NCI-H774 (cell line): Measurements from ENCODE around the gene PLXNA4.

Experiments
- DNase-seq: peaks from one replicate; lab custom pipeline; 2025; lab: John Stamatoyannopoulos, UW

Gene PLXNA4

DNA sequence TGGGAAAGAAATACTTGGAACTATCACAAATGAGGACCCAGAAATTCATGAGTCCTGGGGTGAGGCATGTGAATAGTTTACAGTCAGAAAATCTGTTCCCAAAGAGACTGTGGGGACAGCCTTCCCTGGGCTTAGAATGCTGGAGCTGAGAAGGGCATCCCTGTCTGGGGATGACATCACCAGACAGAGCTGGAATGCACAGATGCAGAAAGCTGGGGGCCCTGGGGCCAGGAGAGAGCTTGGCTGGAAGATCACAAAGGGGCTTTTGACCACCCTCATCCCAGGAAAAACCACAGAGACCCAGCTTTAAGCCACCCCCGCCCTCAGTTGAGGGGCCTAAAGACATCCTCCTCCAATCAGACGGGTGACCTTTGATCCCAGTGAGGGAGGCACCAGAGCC, 264.5 kb downstream of the PLXNA4 start:
- DNase-seq = no peak

- DNase-seq = no peak
Observed at GRCh38 chr7:132309102-132309805, 267.0 kb downstream of the PLXNA4 start.

GRCh38 chr7:132307465-132307864, 268.8 kb downstream of the PLXNA4 start:
- DNase-seq = no peak

GRCh38 chr7:132300599-132301277, 275.5 kb downstream of the PLXNA4 start:
- no peak for DNase-seq

DNA sequence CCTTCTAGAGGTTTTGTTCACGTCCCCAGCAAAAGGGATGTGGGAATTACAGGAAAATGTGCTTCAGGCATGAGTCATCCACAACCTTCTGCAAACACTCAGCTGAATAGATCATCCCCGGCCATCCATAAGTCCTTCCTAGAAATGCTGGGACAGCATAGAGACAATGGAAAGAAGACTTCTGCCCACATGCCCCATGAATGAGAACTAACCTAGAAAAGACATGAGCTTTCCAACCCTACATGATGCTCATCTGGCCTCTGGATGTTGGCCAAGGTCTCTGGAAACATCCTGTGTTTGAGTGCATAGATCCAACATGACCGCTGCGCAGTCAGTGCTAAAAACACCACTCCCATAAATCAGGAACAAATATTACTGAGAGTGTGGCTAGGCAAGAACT, 277.5 kb downstream of the PLXNA4 start:
- peak; percentile 19 for DNase-seq

GRCh38 chr7:132296820-132297219, 279.4 kb downstream of the PLXNA4 start:
- DNase-seq = no peak

DNA sequence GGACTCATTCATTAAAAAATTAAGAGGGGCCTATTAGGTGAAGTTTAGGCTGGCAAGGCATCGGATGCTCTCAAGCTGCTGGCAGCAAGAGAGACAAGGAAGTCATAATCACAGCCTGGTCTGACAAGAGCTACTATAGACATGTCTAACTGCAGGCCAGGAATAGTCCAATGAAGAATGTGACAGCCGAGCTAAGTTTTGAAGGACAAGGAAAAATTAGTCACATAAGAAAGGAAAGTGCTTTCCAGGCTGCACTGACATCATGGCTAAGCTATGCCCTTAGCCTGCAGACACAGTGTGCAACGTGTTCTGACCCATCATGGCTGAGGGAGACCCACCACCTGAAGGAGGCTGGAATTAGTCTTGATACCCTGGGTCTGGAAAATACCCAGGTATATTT, 281.1 kb downstream of the PLXNA4 start:
- DNase-seq = no peak

DNA sequence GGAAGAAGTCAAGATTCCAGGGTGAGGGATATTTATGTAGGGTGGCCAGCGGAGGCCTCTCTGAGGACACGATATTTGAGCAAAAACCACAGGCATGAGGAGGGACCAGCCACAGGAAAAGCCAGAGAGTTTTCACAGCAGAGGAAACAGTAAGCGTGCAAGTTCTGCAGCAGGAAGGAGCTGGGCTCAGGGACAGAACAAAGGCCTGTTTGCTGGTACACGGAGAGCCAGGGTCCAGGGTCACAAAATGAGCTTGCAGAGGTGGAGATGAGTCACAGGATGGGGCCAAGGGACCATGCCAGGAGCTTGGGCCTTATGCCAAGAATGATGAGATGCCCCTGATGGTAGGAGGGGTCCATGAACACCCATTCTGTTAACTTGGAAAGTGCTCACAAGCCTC, 283.5 kb downstream of the PLXNA4 start:
- DNase-seq = no peak

DNA sequence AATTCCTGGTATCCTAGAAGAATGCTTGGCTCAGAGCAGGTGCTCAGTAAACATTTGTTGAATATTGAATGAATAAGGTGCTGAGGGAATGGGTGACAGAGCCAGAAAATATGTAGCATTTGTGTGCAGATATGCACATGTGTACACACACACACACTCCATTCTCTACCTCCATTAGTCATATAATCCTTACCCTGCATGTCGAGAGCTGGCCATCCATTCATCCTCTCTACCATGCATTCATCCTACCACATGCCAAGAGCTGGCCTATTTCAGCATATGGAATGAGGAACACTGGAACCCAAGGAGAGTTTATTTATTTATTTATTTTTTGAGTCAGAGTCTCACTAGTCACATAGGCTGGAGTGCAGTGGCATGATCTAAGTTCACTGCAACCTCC, 284.8 kb downstream of the PLXNA4 start:
- DNase-seq = no peak

GRCh38 chr7:132290021-132290420, 286.2 kb downstream of the PLXNA4 start:
- no peak for DNase-seq

DNA sequence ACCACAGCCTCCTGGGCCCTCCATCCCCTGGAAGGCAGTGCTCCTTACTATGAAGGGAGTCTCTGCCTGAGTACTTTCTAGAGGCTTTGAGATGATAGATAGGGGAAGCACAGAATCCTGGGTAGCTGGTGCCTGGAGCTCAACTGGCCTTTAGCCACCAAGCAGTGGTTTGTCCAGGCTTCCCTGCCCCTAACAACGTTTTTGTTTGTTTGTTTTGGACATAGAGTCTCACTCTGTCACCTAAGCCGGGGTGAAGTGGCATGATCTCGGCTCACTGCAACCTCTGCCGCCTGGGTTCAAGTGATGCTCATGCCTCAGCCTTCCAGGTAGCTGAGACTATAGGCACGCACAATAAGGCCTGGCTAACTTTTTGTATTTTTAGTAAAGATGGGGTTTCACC, 289.4 kb downstream of the PLXNA4 start:
- no peak for DNase-seq

DNA sequence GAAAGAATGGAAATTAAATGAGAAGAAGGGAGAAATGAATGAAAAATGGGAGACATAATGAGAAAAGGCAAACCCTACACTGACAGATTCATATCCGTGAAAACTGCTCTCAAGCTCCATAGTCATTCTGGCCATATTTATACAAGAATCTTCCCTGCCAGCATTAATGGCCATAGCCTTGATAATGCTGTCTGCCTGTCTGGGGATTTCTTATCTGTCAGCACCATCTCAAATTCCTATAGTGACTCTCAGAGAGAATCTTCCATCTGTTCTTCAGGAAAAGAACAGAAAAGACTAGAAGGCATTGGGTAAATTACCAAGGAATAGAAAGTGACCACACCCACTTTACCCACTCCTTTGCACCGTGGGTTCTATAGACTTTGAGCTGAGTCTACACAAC, 295.9 kb downstream of the PLXNA4 start:
- DNase-seq = no peak

GRCh38 chr7:132279718-132280117, 296.6 kb downstream of the PLXNA4 start:
- DNase-seq = no peak

GRCh38 chr7:132276976-132277725, 299.1 kb downstream of the PLXNA4 start:
- DNase-seq = no peak

GRCh38 chr7:132276234-132276630, 300.0 kb downstream of the PLXNA4 start:
- no peak for DNase-seq

- DNase-seq = no peak
Observed at GRCh38 chr7:132275416-132276233, 300.6 kb downstream of the PLXNA4 start.

DNA sequence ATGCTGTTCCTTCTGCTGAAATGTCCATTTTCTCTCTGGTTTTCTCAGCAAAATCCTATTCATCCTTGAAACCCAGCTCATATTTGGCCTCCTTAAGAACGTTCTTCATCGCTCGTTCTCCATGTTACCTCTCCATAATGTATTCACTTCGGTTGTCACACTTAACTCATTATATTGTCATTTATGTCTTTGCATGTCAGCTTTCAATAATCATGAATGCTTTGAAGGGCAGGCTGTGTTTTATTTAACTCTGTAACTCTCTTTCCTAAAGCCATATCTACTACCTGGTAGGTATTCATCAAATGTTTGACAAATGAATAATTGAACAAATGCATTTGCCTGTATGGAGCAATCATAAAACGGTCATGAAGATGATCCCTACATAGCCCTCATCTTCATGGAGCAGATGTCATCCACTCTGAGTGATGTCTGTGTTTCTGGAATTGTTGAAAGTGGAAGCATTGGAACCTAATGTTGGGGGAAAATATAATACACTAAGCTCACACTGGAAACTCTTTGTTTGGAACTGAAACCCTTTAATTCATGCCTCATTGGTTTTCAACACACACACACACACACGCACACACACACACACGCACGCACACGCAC, 303.4 kb downstream of the PLXNA4 start:
- DNase-seq = no peak

DNA sequence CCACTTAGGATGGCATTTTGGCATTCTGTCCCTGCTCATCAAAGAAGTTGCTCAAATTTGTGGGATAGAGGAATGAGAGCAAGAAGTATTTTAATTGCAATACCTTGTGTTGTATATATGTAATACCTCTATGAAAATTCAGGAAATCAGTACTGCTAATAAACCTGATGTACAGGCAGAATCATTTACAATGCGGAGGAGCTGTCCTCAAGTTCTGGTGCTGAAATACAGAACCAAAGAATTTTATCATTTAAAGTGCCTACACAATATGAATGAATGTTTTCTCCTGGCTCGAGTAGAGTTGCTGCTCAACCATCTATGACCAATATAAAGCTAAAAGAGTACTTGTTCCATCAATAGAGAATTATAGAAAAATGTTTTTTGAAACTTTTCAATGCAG, 305.8 kb downstream of the PLXNA4 start:
- no peak for DNase-seq

- no peak for DNase-seq
Observed at GRCh38 chr7:132269718-132270117, 306.6 kb downstream of the PLXNA4 start.

DNA sequence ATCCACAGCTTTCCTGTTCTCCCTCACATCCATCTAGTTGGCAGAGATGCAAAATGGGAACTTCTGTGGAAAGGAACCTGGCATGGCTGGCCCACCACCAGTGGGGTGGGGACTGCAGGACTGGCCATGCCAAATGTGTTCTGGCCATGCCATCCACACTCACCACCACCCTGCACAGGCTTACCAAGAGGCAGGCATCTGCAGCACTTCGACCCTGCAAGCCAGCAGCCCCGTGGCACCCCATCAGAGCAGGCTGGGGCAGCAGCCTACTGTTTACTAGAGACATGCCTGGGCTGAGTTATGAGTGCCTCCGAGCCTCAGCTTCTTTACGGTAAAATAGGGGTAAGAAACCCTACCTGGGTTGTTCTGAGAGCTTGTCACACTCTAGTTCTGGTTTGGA, 313.1 kb downstream of the PLXNA4 start:
- DNase-seq = no peak

DNA sequence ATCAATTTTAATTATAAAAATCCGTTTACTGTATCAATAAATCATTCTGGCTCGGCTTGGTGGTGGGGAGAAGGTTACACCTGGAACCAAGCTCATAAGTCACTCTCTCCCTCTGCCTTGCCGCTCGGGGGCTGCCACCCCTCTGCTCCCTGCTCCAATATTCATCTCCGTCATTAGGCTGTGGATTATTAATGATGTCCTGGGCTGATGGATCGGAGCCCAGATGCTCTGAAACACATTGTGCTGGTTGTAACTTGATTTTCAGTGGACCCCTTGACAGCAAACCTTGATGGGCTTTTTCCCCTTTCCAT, 314.2 kb downstream of the PLXNA4 start:
- no peak for DNase-seq
